GM12865 (cell line): ENCODE data around the gene LRTM2.
"Not testable (repeated sequence)": the region's sequence is repeated elsewhere in the genome, so short reads cannot be mapped to it uniquely, and the experiment has no call there.

Source experiments
- DNase-seq: peaks from one replicate; pipeline ENCODE4 v3.0.0; 2010; ENCODE audit warnings: low read depth
- H3K4me3 ChIP-seq: 2 replicates; pipeline ENCODE4 v1.5.1; 2011; ENCODE audit warnings: mild to moderate bottlenecking, low read depth, low read length, control low read depth
- TF ChIP-seq, protein P1 (sequence below): IDR thresholded peaks from 2 replicates; pipeline ENCODE4 v1.5.1; 2011; ENCODE audit warnings: low read length, control low read depth, low read depth, inconsistent platforms; ENCODE audit not compliant: insufficient read depth; ENCODE audit errors: missing control alignments

The LRTM2 gene

DNA sequence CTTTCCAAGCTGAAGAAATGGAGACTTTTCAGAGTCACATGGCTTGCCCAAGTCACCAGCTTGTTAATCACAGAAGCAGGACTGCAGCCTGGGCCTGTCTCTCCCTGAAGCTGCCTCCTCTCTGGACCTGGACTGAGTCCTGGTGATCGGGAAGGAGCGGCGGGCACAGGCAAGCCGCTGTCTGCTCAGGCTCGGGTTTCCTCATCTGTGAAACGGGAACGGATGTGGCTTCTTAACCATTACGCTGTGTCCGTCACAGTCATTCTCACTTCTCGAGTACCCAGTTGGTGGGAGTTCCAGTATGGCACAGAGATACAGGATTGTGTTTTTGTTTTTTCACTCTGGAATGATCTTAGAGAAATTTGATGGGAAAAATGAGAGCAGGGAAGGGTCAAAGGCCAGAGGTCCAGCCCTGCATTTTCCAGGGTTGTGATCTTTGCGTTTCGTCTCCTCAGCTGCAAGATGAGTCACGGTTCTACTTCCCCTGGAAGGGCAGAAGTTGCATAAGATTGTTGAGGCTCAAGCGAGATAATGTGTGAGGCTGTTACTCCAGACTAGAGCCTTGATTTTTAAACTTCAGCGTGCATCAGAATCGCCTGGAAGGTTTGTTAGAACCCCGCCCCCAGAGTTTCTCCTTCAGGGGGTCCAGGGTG, 7.6 kb upstream of the LRTM2 start:
- TF ChIP-seq, protein P1, sequence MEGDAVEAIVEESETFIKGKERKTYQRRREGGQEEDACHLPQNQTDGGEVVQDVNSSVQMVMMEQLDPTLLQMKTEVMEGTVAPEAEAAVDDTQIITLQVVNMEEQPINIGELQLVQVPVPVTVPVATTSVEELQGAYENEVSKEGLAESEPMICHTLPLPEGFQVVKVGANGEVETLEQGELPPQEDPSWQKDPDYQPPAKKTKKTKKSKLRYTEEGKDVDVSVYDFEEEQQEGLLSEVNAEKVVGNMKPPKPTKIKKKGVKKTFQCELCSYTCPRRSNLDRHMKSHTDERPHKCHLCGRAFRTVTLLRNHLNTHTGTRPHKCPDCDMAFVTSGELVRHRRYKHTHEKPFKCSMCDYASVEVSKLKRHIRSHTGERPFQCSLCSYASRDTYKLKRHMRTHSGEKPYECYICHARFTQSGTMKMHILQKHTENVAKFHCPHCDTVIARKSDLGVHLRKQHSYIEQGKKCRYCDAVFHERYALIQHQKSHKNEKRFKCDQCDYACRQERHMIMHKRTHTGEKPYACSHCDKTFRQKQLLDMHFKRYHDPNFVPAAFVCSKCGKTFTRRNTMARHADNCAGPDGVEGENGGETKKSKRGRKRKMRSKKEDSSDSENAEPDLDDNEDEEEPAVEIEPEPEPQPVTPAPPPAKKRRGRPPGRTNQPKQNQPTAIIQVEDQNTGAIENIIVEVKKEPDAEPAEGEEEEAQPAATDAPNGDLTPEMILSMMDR = no peak

DNA sequence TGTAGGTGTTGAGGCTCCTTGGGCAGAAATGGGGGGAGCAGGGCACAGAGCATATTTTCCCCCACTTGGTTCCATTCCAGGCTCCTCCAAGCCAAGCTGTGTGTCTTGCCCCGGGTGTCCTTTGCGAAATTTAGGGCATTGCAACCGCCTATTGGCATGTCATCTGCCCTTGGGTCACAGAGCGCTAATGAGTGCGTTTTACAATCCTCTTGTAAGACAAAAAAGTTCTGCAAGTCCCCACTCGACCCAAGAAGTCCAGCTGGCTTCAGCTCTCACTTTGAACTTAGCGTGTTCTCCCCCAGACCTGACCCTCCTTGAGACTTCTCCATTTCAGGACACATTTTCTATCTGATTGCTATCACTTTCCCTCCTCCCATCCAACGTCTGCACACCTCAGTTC, 6.1 kb upstream of the LRTM2 start:
- TF ChIP-seq, protein P1 = no peak
- H3K4me3 ChIP-seq = no peak overlapping the region
- no peak for DNase-seq

More for the DNA sequence above, 7.6 kb upstream of the LRTM2 start:
- H3K4me3 ChIP-seq = no peak overlapping the region
- DNase-seq = peak; percentile 67

DNA sequence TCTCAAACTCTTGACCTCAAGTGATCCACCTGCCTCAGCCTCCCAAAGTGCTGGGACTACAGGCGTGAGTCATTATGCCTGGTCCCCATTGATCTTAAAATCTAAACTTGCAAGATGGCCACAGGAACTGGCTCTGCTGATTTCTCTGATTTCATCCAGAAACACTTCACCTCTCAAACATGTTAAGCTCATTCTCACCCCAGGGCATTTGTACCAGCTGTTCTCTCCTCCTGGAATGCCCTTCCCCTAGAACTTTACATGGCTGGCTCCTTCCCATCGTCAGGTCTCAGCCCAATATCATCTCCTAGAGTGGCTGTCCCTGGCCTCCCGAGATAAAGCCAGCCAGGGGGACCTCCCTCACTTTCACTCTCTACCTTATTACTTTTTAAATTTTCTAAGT, 5.3 kb upstream of the LRTM2 start:
- TF ChIP-seq, protein P1 = no peak
- DNase-seq = no peak
- H3K4me3 ChIP-seq = no peak overlapping the region

DNA sequence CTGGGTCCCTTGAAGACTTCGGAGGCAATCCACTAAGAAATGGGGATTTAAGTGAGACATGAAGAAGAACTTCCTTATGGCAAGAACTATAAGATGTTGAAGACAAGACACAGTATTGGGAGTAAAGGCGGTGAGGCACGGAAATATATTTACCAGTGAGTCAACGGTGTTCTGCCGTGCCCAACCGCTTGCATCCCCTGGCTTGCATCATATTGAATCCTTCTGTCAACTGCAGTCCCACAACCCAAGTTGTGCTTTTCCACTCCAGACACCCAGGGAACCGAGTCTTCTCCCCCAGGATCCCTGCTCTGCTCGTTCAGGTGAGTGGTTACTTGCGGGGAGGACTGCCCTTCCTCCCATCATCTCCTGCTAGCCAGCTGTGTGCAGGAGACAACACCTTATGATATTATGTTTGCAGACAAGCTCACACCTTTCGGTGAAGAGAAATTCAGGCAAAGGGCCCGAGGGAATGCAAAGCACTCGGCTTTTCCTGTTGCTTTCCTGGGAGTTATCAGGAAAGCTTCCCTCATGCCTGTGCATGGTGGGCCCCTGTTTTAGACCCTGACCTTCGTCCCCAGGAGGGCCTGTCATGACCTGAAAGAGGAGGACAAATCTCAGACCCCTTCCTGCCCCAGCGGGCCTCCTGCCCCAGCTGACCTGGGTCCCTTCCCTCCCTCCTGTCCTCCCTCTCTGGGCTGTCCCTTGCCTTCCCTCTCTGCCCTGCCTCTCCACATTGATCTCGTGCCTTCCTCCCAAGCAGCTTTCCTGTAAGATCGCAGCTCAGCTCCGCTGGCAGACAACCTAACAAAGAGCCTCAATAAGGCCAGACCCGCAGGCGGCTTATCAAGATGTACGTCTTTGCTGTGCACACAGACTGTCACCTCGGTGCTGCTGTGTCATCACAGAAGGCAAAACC, 4.3 kb upstream of the LRTM2 start:
- no peak overlapping the region for H3K4me3 ChIP-seq
- no peak for DNase-seq
- TF ChIP-seq, protein P1 = no peak

DNA sequence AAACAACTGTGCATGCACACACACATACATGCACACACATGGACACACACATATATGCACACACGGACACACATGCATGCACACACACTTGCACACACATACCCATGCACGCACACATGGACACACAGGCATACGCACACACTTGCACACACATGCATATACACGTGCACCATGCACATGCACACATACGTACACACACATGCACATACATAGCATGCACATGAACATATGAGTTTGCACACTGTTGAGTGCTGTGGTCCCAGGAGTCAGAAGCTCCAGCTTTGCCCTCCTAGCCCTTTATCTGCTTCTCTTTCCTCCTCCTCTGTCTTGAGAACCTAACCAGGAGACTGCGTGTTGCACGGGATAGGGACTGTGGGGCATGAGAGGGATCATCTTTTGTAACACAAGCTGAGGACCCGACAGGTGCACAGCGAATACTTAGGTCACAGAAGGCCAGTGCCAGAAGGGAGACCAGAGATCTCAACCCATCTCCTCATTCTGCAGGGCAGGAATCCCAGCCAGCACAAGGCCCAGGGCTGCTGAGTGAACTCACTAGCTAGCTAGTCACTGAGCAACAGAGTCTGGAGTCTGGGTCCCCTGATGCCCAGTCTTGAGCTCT, 3.5 kb upstream of the LRTM2 start:
- DNase-seq = no peak
- TF ChIP-seq, protein P1 = no peak
- H3K4me3 ChIP-seq = no peak overlapping the region

DNA sequence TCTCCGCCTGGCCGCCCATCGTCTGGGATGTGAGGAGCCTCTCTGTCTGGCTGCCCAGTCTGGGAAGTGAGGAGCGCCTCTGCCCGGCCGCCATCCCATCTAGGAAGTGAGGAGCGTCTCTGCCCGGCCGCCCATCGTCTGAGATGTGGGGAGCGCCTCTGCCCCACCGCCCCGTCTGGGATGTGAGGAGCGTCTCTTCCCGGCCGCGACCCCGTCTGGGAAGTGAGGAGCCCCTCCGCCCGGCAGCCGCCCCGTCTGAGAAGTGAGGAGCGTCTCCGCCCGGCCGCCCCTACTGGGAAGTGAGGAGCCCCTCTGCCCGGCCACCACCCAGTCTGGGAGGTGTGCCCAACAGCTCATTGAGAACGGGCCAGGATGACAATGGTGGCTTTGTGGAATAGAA, 2.4 kb upstream of the LRTM2 start:
- DNase-seq, H3K4me3 ChIP-seq: not testable (repeated sequence)

DNA sequence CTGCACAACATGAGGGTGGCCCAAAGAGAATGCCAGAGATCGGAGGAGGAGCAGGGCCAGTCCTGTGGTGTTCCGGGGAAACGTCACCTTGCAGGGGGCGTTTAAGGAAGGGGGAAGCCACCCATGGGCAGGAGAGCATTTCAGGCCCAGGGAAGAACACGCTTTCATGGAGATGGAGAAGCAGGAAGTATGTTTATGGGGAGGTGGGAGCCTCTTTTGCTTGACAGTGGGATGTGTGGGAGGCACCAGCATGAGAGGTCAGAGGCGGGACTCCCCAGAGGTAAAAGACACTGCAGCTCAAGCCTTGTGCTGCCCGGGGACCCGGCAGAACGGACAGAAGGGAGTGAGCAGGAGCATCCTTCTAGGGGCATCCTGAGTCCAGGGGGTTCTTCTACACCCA, 1.3 kb upstream of the LRTM2 start:
- TF ChIP-seq, protein P1 = no peak
- no peak overlapping the region for H3K4me3 ChIP-seq
- DNase-seq = no peak
